ENCODE data around the gene NCKAP5.

DNA sequence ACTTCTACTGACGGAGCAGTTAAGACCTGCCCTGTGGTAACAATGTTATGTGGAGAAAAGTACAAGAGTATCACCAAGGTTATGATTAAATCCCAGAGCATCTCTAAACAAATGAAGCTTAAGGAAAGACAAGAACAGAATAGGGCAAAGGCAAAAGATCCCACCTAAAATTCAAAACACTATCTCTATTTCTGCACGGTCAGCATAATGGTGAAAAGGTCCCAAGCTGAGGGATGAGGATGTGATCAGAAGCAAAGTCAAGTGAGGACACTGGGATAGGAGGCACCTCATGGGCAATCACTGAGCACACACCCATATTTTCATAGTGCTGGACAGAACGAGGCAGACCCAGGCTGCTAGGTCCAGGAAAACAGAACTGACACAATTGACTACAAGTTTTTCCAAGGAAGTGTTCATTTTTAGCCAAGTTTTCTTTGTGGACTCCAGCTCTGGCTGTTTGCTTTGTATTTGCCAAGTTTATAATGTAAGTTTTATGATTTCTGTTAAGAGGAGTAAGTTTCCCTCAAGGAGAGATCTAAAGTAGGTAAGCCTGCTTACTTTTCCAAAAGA lies 77.8 kb downstream of the NCKAP5 start:
- TF ChIP-seq, protein P1, sequence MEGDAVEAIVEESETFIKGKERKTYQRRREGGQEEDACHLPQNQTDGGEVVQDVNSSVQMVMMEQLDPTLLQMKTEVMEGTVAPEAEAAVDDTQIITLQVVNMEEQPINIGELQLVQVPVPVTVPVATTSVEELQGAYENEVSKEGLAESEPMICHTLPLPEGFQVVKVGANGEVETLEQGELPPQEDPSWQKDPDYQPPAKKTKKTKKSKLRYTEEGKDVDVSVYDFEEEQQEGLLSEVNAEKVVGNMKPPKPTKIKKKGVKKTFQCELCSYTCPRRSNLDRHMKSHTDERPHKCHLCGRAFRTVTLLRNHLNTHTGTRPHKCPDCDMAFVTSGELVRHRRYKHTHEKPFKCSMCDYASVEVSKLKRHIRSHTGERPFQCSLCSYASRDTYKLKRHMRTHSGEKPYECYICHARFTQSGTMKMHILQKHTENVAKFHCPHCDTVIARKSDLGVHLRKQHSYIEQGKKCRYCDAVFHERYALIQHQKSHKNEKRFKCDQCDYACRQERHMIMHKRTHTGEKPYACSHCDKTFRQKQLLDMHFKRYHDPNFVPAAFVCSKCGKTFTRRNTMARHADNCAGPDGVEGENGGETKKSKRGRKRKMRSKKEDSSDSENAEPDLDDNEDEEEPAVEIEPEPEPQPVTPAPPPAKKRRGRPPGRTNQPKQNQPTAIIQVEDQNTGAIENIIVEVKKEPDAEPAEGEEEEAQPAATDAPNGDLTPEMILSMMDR (IDR thresholded peaks at IDR 0.05; ENCODE audit: low read depth, low read length): no peak
- TF ChIP-seq POLR2A (IDR thresholded peaks at IDR 0.05; ENCODE audit: extremely low read depth, insufficient read length): no peak

Data from NB4 (cell line).